ENCODE measurements around the gene PTPN23.

PTPN23 gene

GRCh38 chr3:47342812-47343211 is 38.0 kb upstream of the PTPN23 start:
- ATAC-seq, result no peak
- TF ChIP-seq PPARA (CRISPR knock-in tag; IDR thresholded peaks at IDR 0.05; ENCODE audit: borderline replicate concordance) (no peak), ARNTL (CRISPR knock-in tag; IDR thresholded peaks at IDR 0.05; ENCODE audit: borderline replicate concordance, low read depth) (no peak), ZNF70 (CRISPR knock-in tag; IDR thresholded peaks at IDR 0.05) (no peak), ZNF8 (CRISPR knock-in tag; IDR thresholded peaks at IDR 0.05) (no peak), TCF4 (CRISPR knock-in tag; IDR thresholded peaks at IDR 0.05; ENCODE audit: borderline replicate concordance) (no peak), ZNF565 (CRISPR knock-in tag; conservative IDR thresholded peaks at IDR 0.05; ENCODE audit: low read depth) (no peak), GLIS3 (CRISPR knock-in tag; IDR thresholded peaks at IDR 0.05) (no peak), CSRNP3 (CRISPR knock-in tag; IDR thresholded peaks at IDR 0.05) (no peak), CSDC2 (CRISPR knock-in tag; IDR thresholded peaks at IDR 0.05) (no peak)

- TF ChIP-seq ZNF70 (CRISPR knock-in tag; IDR thresholded peaks at IDR 0.05) (no peak), SNAI2 (CRISPR knock-in tag; IDR thresholded peaks at IDR 0.05) (no peak), PPARA (CRISPR knock-in tag; IDR thresholded peaks at IDR 0.05; ENCODE audit: borderline replicate concordance) (no peak), ZFP3 (CRISPR knock-in tag; IDR thresholded peaks at IDR 0.05) (no peak), TOX (CRISPR knock-in tag; IDR thresholded peaks at IDR 0.05; ENCODE audit: borderline replicate concordance) (no peak), OSR1 (CRISPR knock-in tag; IDR thresholded peaks at IDR 0.05) (no peak), ARNTL (CRISPR knock-in tag; IDR thresholded peaks at IDR 0.05; ENCODE audit: borderline replicate concordance, low read depth) (no peak), ZFP30 (CRISPR knock-in tag; IDR thresholded peaks at IDR 0.05) (no peak), ISL1 (CRISPR knock-in tag; IDR thresholded peaks at IDR 0.05) (no peak), GLIS3 (CRISPR knock-in tag; IDR thresholded peaks at IDR 0.05) (no peak), TSHZ2 (CRISPR knock-in tag; IDR thresholded peaks at IDR 0.05) (no peak), POU6F1 (CRISPR knock-in tag; IDR thresholded peaks at IDR 0.05; ENCODE audit: borderline replicate concordance, low read depth) (no peak), CREB5 (CRISPR knock-in tag; IDR thresholded peaks at IDR 0.05; ENCODE audit: low read depth) (no peak), PATZ1 (CRISPR knock-in tag; IDR thresholded peaks at IDR 0.05; ENCODE audit: borderline replicate concordance) (no peak), ESRRG (CRISPR knock-in tag; IDR thresholded peaks at IDR 0.05) (no peak), CSDC2 (CRISPR knock-in tag; IDR thresholded peaks at IDR 0.05) (no peak)
- no peak for ATAC-seq
Measured at GRCh38 chr3:47343471-47343971, 37.3 kb upstream of the PTPN23 start.

GRCh38 chr3:47344971-47345370 is 35.9 kb upstream of the PTPN23 start:
- TF ChIP-seq ZNF8 (CRISPR knock-in tag; IDR thresholded peaks at IDR 0.05) (no peak), POU6F1 (CRISPR knock-in tag; IDR thresholded peaks at IDR 0.05; ENCODE audit: borderline replicate concordance, low read depth) (no peak), PATZ1 (CRISPR knock-in tag; IDR thresholded peaks at IDR 0.05; ENCODE audit: borderline replicate concordance) (no peak), RARB (CRISPR knock-in tag; IDR thresholded peaks at IDR 0.05) (no peak), ZC3H10 (CRISPR knock-in tag; IDR thresholded peaks at IDR 0.05) (no peak), ZNF565 (CRISPR knock-in tag; conservative IDR thresholded peaks at IDR 0.05; ENCODE audit: low read depth) (no peak), GLIS3 (CRISPR knock-in tag; IDR thresholded peaks at IDR 0.05) (no peak), PPARA (CRISPR knock-in tag; IDR thresholded peaks at IDR 0.05; ENCODE audit: borderline replicate concordance) (no peak), ISL1 (CRISPR knock-in tag; IDR thresholded peaks at IDR 0.05) (no peak), OSR1 (CRISPR knock-in tag; IDR thresholded peaks at IDR 0.05) (no peak), TOX (CRISPR knock-in tag; IDR thresholded peaks at IDR 0.05; ENCODE audit: borderline replicate concordance) (no peak)
- no peak for ATAC-seq
